RWPE1 (cell line): ENCODE data around the gene ACP1.

Source experiments
- CTCF ChIA-PET: fragments of 350-600 bp; sonication (Branson Sonifier 250); formaldehyde crosslinking; extraction: SDS; loops from one replicate; lab custom pipeline; 2021; lab: Yijun Ruan, JAX
- POLR2A ChIA-PET: fragments of 400-600 bp; formaldehyde crosslinking; extraction: SDS; loops from one replicate; lab custom pipeline; 2020; ENCODE audit warnings: antibody characterized with exemption; ENCODE audit not compliant: low non-redundant PET; lab: Yijun Ruan, JAX
- DNase-seq: peaks from one replicate; pipeline ENCODE4 v3.0.0; 2012; ENCODE audit warnings: low spot score
- H3K27ac ChIP-seq: fragments of 450-650 bp; 2 replicates; pipeline ENCODE4 v1.5.1; 2017
- CTCF ChIP-seq: fragments of 450-650 bp; conservative IDR thresholded peaks from 2 replicates; pipeline ENCODE4 v1.5.1; 2017; ENCODE audit warnings: low read depth, mild to moderate bottlenecking

Gene ACP1

GRCh38 chr2:238431-238830 is 26.3 kb upstream of the ACP1 start:
- no peak for TF ChIP-seq CTCF
- ChIA-PET CTCF (interaction anchor here (0.5 to 0.8 kb wide), 2 partner anchors 7 to 8 kb away, joined by 3 read pairs; no protein-coding TSS in a partner anchor), POLR2A (interaction anchor here (0.6 kb wide), 1 partner anchor 1281 kb away, joined by 7 read pairs; no protein-coding TSS in a partner anchor)
- DNase-seq, result no peak
- no peak overlapping the region for H3K27ac ChIP-seq

GRCh38 chr2:238869-239268 is 25.9 kb upstream of the ACP1 start:
- POLR2A ChIA-PET, result no interaction called here
- no peak overlapping the region for H3K27ac ChIP-seq
- no peak for TF ChIP-seq CTCF
- CTCF ChIA-PET, result interaction anchor here (0.7 to 0.8 kb wide), 2 partner anchors 8 to 23 kb away, joined by 3 read pairs; no protein-coding TSS in a partner anchor
- no peak for DNase-seq

- TF ChIP-seq CTCF, result no peak
- no peak overlapping the region for H3K27ac ChIP-seq
- CTCF ChIA-PET, result interaction anchor here (1.2 kb wide), 1 partner anchor 11 kb away, joined by 3 read pairs; no protein-coding TSS in a partner anchor
- no peak for DNase-seq
- POLR2A ChIA-PET, result no interaction called here
These were observed 20.2 kb upstream of the ACP1 start for GRCh38 chr2:244547-244946.

- DNase-seq, result peak; percentile 38
- POLR2A ChIA-PET, result no interaction called here
These were observed 18.1 kb upstream of the ACP1 start for GRCh38 chr2:246489-247144.

GRCh38 chr2:248724-249123 is 16.0 kb upstream of the ACP1 start:
- H3K27ac ChIP-seq, result no peak overlapping the region
- POLR2A ChIA-PET, result no interaction called here
- DNase-seq, result no peak
- CTCF ChIA-PET, result no interaction called here
- no peak for TF ChIP-seq CTCF

More at GRCh38 chr2:246489-247144, 18.1 kb upstream of the ACP1 start:
- no peak overlapping the region for H3K27ac ChIP-seq
- TF ChIP-seq CTCF, result peak; percentile 61
- CTCF ChIA-PET, result interaction anchor here (0.6 to 1.1 kb wide), 4 partner anchors 8 to 391 kb away, joined by 3 to 5 read pairs (median 4); no protein-coding TSS in a partner anchor

- no peak overlapping the region for H3K27ac ChIP-seq
- CTCF ChIA-PET, result interaction anchor here (0.7 kb wide), 1 partner anchor 136 kb away, joined by 5 read pairs; no protein-coding TSS in a partner anchor
- POLR2A ChIA-PET, result no interaction called here
- DNase-seq, result no peak
- TF ChIP-seq CTCF, result no peak
These were observed 15.2 kb upstream of the ACP1 start for GRCh38 chr2:249538-250042.
